ENCODE results near the gene ZDHHC8. TPM values are rescaled to one million over a fixed set of nuclear protein-coding genes. Genes with fewer than 3 reads are reported as not detected.
A peak's percentile ranks its signal among the peaks of the same experiment; 100 is the strongest.

ZDHHC8 gene
- total RNA-seq, 2 experiments from 2014 or later, result 46.3 to 46.5 TPM

DNA sequence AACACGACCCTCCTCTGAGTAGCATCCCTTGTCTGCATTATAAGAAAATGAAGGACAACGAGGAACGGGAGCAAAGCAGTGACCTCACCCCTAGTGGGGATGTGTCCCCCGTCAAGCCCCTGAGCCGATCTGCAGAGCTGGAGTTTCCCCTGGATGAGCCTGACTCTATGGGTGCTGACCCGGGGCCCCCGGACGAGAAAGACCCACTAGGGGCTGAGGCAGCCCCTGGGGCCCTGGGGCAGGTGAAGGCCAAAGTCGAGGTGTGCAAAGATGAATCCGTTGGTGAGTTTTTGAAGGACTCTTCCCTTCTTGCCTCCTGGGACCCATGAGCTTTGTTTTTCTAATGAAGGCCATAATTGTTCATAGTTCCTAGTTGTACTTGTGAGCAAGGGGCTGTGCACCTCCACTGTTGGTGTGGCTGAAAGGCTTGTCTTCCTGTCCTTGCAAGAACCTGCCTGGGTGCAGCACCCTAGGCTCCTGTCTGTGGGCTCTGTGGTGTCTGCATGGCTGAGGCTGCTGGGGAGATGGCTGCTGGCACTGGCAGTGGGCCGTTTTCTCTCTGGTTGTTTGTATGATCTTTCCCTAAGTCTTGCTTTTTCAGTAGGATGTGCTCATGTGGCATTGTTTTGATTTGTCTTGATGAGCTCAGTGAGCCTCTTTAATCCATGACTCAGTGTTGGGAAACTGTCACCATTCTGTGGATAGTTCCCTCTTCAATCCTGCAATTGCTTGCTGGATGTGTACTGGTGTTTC, 41.5 kb upstream of the ZDHHC8 start:
- ChIA-PET POLR2A (no interaction called here), CTCF (interaction anchor here (0.5 to 1.9 kb wide), 2 partner anchors 9 to 164 kb away, joined by 3 to 5 read pairs; no protein-coding TSS in a partner anchor)
- Mint-ChIP-seq H3K9me3 (no peaks in the 10 kb centered on the region), H3K4me3 (no peak overlapping the region), H3K27ac (peak overlapping the region; percentile 46), H3K27me3 (no peaks in the 10 kb centered on the region), H3K4me1 (ENCODE audit: low read depth) (peaks cover 38% of the 10 kb centered on the region), H3K36me3 (peaks cover 87% of the 10 kb centered on the region)
- intact Hi-C loops (cut with micrococcal nuclease), result no loop called here
- DNase-seq, result no peak

DNA sequence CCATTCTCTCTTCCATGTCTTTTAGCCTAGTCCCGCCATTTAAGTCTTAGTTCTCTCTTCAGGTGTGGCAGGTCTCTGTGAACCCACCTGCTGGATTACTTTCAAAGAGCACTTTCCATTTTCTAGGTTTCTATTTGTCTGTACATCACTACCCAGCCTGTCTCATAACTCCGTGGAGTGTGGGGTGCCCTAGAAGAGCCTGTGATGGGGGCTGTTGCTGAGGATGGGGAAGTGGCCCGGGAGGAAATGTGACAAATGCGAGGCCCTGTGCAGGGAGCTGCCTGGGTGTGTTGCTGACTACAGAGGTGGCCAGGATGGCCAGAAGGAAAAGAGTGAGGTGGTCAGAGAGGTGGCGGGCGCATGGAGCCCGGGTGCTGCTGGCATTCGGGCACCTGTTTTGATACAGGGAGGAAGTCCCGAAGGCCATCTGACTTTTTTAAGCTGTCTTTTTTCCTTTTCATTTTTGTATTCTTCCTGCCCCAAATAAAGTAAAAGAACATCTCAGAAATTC, 40.8 kb upstream of the ZDHHC8 start:
- H3K27me3 Mint-ChIP-seq, result no peaks in the 10 kb centered on the region
- intact Hi-C loops (cut with micrococcal nuclease), result no loop called here
- H3K4me1 Mint-ChIP-seq (ENCODE audit: low read depth), result peaks cover 42% of the 10 kb centered on the region
- peak overlapping the region; percentile 46 for H3K27ac Mint-ChIP-seq
- H3K9me3 Mint-ChIP-seq, result no peaks in the 10 kb centered on the region
- CTCF ChIA-PET, result interaction anchor here (1.9 kb wide), 1 partner anchor 9 kb away, joined by 5 read pairs; no protein-coding TSS in a partner anchor
- H3K4me3 Mint-ChIP-seq, result no peak overlapping the region
- no peak for DNase-seq
- peaks cover 87% of the 10 kb centered on the region for H3K36me3 Mint-ChIP-seq
- POLR2A ChIA-PET, result interaction anchor here (1.3 kb wide), 1 partner anchor 18 kb away, joined by 3 read pairs; no protein-coding TSS in a partner anchor

DNA sequence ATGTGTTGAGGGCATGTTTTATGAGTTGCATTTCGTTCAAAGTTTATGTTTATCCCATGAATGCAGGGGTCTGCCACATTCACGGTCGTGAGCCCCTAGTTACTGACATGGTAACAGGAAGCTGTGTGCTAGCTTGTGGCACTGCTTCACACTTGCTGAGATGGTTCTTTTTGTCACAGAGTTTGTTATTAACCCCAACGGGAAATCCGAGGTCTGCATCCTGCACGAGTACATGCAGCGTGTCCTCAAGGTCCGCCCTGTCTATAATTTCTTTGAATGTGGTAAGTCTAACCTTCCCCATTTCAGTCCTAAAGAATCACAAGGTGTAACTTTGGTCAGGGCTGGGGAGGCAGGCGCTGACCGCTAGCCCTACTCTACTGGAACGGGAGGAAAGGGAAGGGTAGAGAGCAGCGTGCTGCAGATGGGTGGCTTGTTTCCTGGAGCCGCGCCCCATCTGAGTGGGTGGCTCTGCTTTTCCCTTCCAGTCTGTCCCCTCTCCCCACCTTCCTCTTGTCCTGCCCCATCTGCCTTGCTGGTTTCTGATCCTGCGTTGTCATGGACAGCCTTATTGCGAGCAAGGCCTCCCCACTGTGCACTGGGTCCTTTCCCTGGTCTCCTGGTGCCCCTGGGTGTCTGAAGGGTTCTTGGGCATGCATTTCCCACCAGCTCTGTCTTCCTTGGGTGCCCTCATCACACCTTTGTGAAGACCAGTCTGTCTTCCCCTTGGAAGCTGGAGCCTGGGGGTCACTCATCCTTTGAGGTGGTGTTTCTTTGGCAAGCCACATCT, 39.7 kb upstream of the ZDHHC8 start:
- intact Hi-C loops (cut with micrococcal nuclease), result no loop called here
- ChIA-PET POLR2A (interaction anchor here (1.3 kb wide), 1 partner anchor 17 kb away, joined by 3 read pairs; no protein-coding TSS in a partner anchor), CTCF (interaction anchor here (0.9 to 1.1 kb wide), 2 partner anchors 20 to 360 kb away, joined by 3 read pairs; no protein-coding TSS in a partner anchor)
- no peak overlapping the region for H3K4me3 Mint-ChIP-seq
- H3K27me3 Mint-ChIP-seq, result no peaks in the 10 kb centered on the region
- H3K9me3 Mint-ChIP-seq, result peaks cover 2% of the 10 kb centered on the region
- H3K36me3 Mint-ChIP-seq, result peaks cover 87% of the 10 kb centered on the region
- no peak overlapping the region for H3K27ac Mint-ChIP-seq
- DNase-seq, result no peak
- peaks cover 44% of the 10 kb centered on the region for H3K4me1 Mint-ChIP-seq (ENCODE audit: low read depth)

DNA sequence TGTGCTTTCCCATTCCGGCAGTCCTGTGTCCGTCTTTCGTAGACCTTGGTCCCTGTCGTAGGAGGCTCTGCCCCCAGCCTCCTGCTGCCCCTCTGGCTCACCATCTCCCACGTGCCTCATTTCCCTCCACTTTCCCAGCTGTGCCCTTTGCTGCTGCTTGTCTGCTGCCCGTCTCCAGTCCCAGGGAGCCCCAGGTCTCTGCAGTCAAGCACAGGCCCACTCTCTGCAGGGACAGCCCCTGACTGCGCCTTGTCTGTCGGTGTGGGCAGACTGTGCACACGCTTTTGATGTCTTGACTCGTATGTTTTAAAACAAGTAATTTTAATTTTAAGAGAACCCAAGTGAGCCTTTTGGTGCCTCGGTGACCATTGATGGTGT, 39.1 kb upstream of the ZDHHC8 start:
- Mint-ChIP-seq H3K27me3 (no peaks in the 10 kb centered on the region), H3K4me3 (no peak overlapping the region), H3K36me3 (peaks cover 87% of the 10 kb centered on the region), H3K4me1 (ENCODE audit: low read depth) (peaks cover 50% of the 10 kb centered on the region), H3K27ac (no peak overlapping the region), H3K9me3 (peaks cover 2% of the 10 kb centered on the region)
- CTCF ChIA-PET, result interaction anchor here (0.9 to 1.1 kb wide), 2 partner anchors 19 to 361 kb away, joined by 3 read pairs; no protein-coding TSS in a partner anchor
- intact Hi-C loops (cut with micrococcal nuclease), result no loop called here
- DNase-seq, result no peak
- POLR2A ChIA-PET, result no interaction called here

DNA sequence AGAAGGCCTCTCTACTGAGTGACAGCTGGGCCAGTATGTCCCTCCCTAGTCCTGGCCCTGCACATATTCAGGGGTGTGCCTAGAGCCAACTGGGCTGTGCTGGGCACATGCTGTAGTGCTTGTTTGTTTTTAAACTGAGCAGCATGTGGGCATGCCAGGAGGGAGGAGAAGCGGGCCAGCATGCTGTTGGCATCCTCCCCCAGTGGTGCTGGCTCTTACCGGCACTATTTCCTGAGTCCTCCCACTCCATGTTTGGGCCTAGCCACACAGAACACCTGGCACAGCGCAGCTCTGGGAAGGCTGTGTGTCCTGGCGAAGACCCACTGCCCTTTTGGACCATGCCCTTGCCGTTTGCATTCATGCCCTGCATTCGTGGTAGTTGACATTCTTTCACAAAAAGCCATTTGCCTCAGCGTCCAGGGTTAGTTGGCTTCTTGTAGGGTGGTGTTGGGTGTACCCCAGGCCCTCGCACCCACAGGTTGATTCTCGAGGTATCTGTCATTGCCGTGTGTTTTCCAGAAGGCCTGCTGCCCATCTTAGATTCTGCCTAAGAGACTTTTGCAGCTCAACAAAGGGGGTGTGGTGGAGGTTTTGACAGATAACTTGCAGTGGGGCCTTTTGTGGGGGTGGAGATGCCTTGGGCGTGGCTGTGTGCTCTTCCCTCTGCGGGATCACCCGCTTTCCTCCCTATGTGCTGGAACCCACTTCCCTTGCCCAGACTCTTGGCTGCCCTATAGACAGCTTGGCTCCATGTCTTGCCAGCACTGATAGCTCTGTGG, 38.0 kb upstream of the ZDHHC8 start:
- intact Hi-C loops (cut with micrococcal nuclease), result no loop called here
- ChIA-PET CTCF (interaction anchor here (1.0 kb wide), 1 partner anchor 122 kb away, joined by 3 read pairs; no protein-coding TSS in a partner anchor), POLR2A (no interaction called here)
- H3K4me1 Mint-ChIP-seq (ENCODE audit: low read depth), result peaks cover 56% of the 10 kb centered on the region
- DNase-seq, result no peak
- H3K36me3 Mint-ChIP-seq, result peaks cover 83% of the 10 kb centered on the region
- H3K27me3 Mint-ChIP-seq, result no peaks in the 10 kb centered on the region
- H3K9me3 Mint-ChIP-seq, result peaks cover 2% of the 10 kb centered on the region
- no peak overlapping the region for H3K4me3 Mint-ChIP-seq
- peak overlapping the region; percentile 38 for H3K27ac Mint-ChIP-seq

DNA sequence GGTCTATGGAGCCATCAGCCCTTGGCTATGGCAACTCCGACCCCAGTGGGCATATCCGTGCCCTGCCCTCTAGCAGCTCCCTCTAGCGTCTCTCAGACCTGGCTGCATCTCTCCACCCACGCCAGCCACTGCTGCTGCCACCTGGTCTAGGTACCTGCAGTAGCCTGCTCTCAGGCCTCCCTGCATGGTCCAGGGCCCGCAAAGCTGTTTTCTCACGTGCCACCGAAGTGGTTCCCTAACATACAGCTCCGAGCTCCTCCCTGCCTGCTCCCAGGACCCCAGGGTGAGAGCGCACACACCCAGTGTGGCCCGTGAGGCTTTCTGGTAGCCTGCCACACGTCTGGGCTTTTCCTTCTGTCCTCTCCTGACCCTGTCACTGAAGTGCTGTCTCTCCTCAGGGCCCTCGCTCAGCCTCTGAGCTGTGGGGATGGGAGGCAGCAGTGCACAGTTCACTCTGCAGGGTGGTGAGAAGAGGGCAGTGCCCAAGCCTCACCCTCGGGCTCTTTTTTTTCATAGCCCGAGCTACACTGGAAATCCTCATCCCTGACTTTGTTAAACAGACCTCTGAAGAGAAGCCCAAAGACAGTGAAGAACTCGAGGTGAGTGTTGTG, 37.3 kb upstream of the ZDHHC8 start:
- CTCF ChIA-PET, result interaction anchor here (1.0 kb wide), 1 partner anchor 123 kb away, joined by 3 read pairs; no protein-coding TSS in a partner anchor

DNA sequence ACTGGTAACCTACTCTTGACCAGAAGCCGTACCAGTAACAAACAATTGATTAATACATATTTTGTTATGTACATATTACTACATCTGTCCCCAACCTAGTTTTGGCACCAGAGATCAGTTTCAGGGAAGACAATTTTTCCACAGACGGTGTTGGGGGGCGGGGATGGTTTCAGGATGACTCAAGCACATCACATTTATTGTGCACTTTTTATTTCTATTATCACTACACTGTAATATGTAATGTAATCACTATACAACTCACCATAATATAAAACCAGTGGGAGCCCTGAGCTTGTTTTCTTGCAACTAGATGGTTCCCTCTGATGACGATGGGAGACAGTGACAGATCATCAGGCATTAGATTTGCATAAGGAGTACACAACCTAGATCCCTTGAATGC, 36.1 kb upstream of the ZDHHC8 start:
- Mint-ChIP-seq H3K4me1 (ENCODE audit: low read depth) (peaks cover 73% of the 10 kb centered on the region), H3K27me3 (no peaks in the 10 kb centered on the region), H3K9me3 (peaks cover 2% of the 10 kb centered on the region), H3K27ac (peak overlapping the region; percentile 69), H3K36me3 (peaks cover 77% of the 10 kb centered on the region), H3K4me3 (no peak overlapping the region)
- CTCF ChIA-PET, result interaction anchor here (0.8 to 1.4 kb wide), 3 partner anchors 9 to 138 kb away, joined by 3 to 5 read pairs (median 3); no protein-coding TSS in a partner anchor
- POLR2A ChIA-PET, result no interaction called here
- peak; percentile 58 for DNase-seq
- intact Hi-C loops (cut with micrococcal nuclease), result no loop called here

More for the DNA sequence above, 37.3 kb upstream of the ZDHHC8 start:
- peak overlapping the region; percentile 38 for H3K27ac Mint-ChIP-seq
- H3K36me3 Mint-ChIP-seq, result peaks cover 78% of the 10 kb centered on the region
- DNase-seq, result no peak
- H3K4me3 Mint-ChIP-seq, result no peak overlapping the region
- intact Hi-C loops (cut with micrococcal nuclease), result no loop called here
- peaks cover 63% of the 10 kb centered on the region for H3K4me1 Mint-ChIP-seq (ENCODE audit: low read depth)
- no peaks in the 10 kb centered on the region for H3K27me3 Mint-ChIP-seq
- POLR2A ChIA-PET, result no interaction called here
- peaks cover 2% of the 10 kb centered on the region for H3K9me3 Mint-ChIP-seq

DNA sequence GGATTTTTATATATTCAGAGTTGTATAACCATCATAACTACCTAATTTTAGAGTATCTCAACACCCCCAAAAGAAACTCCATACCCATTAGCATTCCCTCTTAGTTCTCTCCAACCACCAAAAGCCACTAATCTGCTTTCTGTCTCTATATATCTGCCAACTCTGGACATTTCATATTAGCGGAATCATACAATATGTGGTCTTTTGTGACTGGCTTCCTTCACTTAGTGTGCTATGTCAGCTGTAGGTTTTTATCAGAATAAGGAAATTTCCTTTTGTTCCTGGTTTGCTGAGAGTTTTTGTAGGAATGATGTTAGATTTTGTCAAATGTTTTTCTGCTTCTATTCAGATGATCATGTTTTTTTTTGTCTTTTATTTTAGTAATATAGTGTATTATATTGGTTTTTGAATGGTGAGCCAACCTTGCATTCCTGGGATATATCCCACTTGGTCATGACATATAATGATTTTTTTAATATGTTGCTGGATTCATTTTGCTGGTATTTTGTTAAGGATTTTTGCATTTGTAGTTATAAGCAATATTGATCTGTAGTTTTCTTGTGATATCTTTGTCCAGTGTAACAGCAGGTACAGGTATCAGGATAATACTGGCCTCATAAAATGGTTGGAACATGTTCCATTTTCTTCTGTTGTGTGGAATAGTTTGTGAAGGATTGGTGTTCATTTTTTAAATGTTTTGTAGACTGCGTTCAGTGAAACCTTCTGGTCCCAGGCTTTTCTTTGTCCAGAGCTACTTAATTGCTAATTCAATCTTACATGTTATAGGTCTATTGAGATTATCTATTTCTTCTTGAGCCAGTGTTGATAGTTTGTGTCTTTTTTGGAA, 34.8 kb upstream of the ZDHHC8 start:
- peaks cover 76% of the 10 kb centered on the region for H3K4me1 Mint-ChIP-seq (ENCODE audit: low read depth)
- H3K27ac Mint-ChIP-seq, result no peak overlapping the region
- ChIA-PET POLR2A (interaction anchor here (0.8 kb wide), 1 partner anchor 16 kb away, joined by 3 read pairs; no protein-coding TSS in a partner anchor), CTCF (interaction anchor here (0.8 to 1.4 kb wide), 2 partner anchors 14 to 20 kb away, joined by 3 to 5 read pairs; partner anchors contain the start of gene TRMT2A)
- peaks cover 65% of the 10 kb centered on the region for H3K36me3 Mint-ChIP-seq
- peaks cover 2% of the 10 kb centered on the region for H3K9me3 Mint-ChIP-seq
- no peak for DNase-seq
- H3K27me3 Mint-ChIP-seq, result no peaks in the 10 kb centered on the region
- H3K4me3 Mint-ChIP-seq, result no peak overlapping the region
- intact Hi-C loops (cut with micrococcal nuclease), result no loop called here

DNA sequence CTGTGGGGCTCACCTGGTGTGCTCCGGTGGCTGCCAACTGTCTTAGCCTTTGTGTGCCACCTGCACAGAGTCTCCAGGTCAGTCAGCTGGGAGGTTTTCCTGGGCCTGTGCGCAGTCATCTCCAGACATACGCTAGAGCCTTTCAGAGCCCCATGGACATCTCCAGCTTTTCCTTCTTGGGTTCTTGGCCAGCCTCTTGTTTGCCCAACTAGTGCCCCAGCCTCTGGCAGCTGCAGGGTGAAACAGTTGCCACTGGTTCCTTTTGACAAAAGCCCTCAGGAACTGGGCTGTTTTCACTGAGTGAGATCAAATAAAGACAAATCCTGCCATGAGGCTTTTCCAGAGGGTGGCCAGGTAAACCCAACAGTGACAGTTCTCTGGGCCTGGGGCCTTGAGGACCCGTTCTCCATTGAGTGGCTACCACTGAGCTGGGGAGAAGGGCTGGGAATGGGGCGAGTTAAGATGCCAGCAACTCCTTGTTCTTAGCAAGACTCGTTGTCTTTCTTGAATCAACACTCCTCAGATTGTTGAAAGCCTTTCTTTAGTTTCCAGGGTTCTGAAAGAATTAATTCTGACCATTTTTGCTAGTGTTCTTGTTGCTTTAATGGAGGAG, 32.4 kb upstream of the ZDHHC8 start:
- POLR2A ChIA-PET, result no interaction called here
- DNase-seq, result no peak
- Mint-ChIP-seq H3K27me3 (no peaks in the 10 kb centered on the region), H3K4me3 (no peak overlapping the region), H3K36me3 (peaks cover 51% of the 10 kb centered on the region), H3K4me1 (ENCODE audit: low read depth) (peaks cover 71% of the 10 kb centered on the region), H3K9me3 (peaks cover 2% of the 10 kb centered on the region), H3K27ac (peak overlapping the region; percentile 94)
- intact Hi-C loops (cut with micrococcal nuclease), result no loop called here
- CTCF ChIA-PET, result no interaction called here

DNA sequence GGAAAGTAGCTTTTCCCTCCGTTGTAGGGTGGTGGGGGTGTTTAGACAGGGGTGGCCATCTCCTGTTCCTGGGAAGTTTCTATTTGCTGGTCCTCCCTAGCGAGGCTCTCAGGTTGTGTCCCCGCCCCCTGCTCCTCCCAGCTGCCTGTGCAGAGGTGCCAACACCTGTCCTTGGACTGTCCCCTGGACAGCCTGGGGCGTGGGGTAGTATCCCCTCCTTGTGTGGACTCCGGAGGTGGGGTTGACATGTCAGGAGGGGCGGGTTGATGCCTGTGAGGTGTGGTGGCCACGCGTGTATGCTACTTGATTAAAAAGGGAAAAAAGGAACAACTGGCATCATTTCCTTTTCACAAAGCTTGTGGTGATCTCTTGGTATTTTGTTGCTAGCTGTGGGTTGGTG, 30.0 kb upstream of the ZDHHC8 start:
- H3K4me1 Mint-ChIP-seq (ENCODE audit: low read depth), result peaks cover 50% of the 10 kb centered on the region
- ChIA-PET CTCF (interaction anchor here (0.6 to 1.6 kb wide), 3 partner anchors 9 to 23 kb away, joined by 3 to 6 read pairs (median 4); no protein-coding TSS in a partner anchor), POLR2A (interaction anchor here (0.6 to 1.3 kb wide), 2 partner anchors 14 to 16 kb away, joined by 3 to 7 read pairs; partner anchors contain the start of genes RANBP1 and TRMT2A)
- H3K9me3 Mint-ChIP-seq, result no peaks in the 10 kb centered on the region
- peak overlapping the region; percentile 66 for H3K27ac Mint-ChIP-seq
- intact Hi-C loops (cut with micrococcal nuclease), result no loop called here
- no peak for DNase-seq
- no peaks in the 10 kb centered on the region for H3K27me3 Mint-ChIP-seq
- peaks cover 30% of the 10 kb centered on the region for H3K36me3 Mint-ChIP-seq
- no peak overlapping the region for H3K4me3 Mint-ChIP-seq

All from activated CD4-positive, alpha-beta memory T cell treated with anti-CD3 and anti-CD28 coated beads for 36 hours (primary cell).